ENCODE measurements around the gene CHMP3. TPM values are rescaled to one million over a fixed set of nuclear protein-coding genes. Genes with fewer than 3 reads are reported as not detected.
"Not testable (repeated sequence)": the region's sequence is repeated elsewhere in the genome, so short reads cannot be mapped to it uniquely, and the experiment has no call there.

The CHMP3 gene
- total RNA-seq, 3 donors from 2014 or later = 149 to 203 (median 196) TPM

DNA sequence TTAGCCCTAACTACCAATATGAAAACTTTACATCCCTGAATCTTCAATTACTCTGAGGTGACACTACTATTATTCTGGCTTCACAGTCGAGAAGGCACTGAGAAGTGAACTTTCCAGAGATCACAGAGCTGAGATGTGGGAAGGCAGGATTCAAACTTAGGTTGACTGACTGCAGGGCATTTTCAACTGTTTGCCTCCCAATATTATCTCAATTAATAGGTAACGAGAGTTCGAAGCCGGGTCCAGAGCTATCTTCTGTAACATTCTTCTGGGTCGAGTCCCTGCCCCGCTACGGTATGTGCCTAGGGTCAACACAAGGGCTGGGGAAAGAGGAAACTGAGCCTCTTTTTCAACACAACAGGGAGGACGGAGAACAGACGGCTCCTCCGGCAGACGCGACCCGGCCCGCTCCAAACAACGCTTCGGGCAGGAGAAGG, 740 bp downstream of the CHMP3 start:
- Histone ChIP-seq H3K4me1 (ENCODE audit: low read depth) (peaks cover 13% of the 10 kb centered on the region), H3K9me3 (no peaks in the 10 kb centered on the region), H3K36me3 (ENCODE audit: low read depth) (no peaks in the 10 kb centered on the region), H3K4me3 (peak overlapping the region; percentile 71)
- intact Hi-C loops (cut with DNase I, micrococcal nuclease) = loop anchor here in 1 of 2 donors (10.0 kb wide), 1 partner anchor 118 kb away; the partner anchor contains the start of gene KDM3A
- DNase-seq = no peak
- TF ChIP-seq, protein P1, sequence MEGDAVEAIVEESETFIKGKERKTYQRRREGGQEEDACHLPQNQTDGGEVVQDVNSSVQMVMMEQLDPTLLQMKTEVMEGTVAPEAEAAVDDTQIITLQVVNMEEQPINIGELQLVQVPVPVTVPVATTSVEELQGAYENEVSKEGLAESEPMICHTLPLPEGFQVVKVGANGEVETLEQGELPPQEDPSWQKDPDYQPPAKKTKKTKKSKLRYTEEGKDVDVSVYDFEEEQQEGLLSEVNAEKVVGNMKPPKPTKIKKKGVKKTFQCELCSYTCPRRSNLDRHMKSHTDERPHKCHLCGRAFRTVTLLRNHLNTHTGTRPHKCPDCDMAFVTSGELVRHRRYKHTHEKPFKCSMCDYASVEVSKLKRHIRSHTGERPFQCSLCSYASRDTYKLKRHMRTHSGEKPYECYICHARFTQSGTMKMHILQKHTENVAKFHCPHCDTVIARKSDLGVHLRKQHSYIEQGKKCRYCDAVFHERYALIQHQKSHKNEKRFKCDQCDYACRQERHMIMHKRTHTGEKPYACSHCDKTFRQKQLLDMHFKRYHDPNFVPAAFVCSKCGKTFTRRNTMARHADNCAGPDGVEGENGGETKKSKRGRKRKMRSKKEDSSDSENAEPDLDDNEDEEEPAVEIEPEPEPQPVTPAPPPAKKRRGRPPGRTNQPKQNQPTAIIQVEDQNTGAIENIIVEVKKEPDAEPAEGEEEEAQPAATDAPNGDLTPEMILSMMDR (IDR thresholded peaks at IDR 0.05) = no peak
- ATAC-seq = no peak

GRCh38 chr2:86557836-86558235, 5.4 kb downstream of the CHMP3 start:
- H3K9me3 ChIP-seq = no peaks in the 10 kb centered on the region
- peaks cover 8% of the 10 kb centered on the region for H3K4me1 ChIP-seq (ENCODE audit: low read depth)
- no peak for DNase-seq
- TF ChIP-seq, protein P1 (IDR thresholded peaks at IDR 0.05) = no peak
- intact Hi-C loops (cut with DNase I, micrococcal nuclease) = no loop called here
- H3K4me3 ChIP-seq = no peak overlapping the region
- no peaks in the 10 kb centered on the region for H3K36me3 ChIP-seq (ENCODE audit: low read depth)
- ATAC-seq = no peak

DNA sequence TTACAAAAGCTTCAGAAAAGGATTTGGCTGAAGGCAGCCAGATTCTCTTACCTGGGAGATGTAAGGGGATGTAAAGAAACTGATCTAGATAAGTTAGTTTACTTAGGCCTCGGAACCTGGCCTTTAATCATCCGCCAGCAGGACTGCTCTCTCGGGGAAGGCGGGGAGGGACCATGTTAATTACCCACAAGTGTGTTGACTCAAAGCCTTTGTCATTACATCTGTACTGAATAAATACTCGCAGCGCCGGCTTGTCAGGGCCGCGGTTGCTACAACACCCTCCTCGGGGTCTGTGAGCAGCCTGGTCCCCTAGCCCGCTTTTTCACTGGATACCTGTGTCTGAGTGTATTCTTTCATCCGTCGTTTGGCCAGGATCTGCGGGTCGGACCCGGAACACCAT, 6.7 kb downstream of the CHMP3 start:
- TF ChIP-seq, protein P1 (IDR thresholded peaks at IDR 0.05) = no peak
- intact Hi-C loops (cut with DNase I, micrococcal nuclease) = no loop called here
- no peaks in the 10 kb centered on the region for H3K4me1 ChIP-seq (ENCODE audit: low read depth)
- H3K4me3 ChIP-seq = no peak overlapping the region
- no peaks in the 10 kb centered on the region for H3K36me3 ChIP-seq (ENCODE audit: low read depth)
- H3K9me3 ChIP-seq = no peaks in the 10 kb centered on the region
- ATAC-seq (peak; percentile 60), DNase-seq (peak in 2 of 3 donors; percentile 23 to 44)

GRCh38 chr2:86552889-86553288, 10.4 kb downstream of the CHMP3 start:
- DNase-seq (peak in 1 of 3 donors; percentile 34), ATAC-seq (no peak)
- peaks cover 31% of the 10 kb centered on the region for H3K9me3 ChIP-seq
- H3K4me3 ChIP-seq = no peak overlapping the region
- intact Hi-C loops (cut with DNase I, micrococcal nuclease) = no loop called here
- TF ChIP-seq, protein P1 (IDR thresholded peaks at IDR 0.05) = no peak
- no peaks in the 10 kb centered on the region for H3K4me1 ChIP-seq (ENCODE audit: low read depth)
- peaks cover 3% of the 10 kb centered on the region for H3K36me3 ChIP-seq (ENCODE audit: low read depth)

- H3K4me1 ChIP-seq (ENCODE audit: low read depth); DNase-seq; H3K4me3 ChIP-seq; ATAC-seq; H3K36me3 ChIP-seq (ENCODE audit: low read depth); intact Hi-C loops (cut with DNase I, micrococcal nuclease): not testable (repeated sequence)
- H3K9me3 ChIP-seq = peaks cover 44% of the 10 kb centered on the region
Observed at GRCh38 chr2:86549963-86550725, 13.1 kb downstream of the CHMP3 start.

DNA sequence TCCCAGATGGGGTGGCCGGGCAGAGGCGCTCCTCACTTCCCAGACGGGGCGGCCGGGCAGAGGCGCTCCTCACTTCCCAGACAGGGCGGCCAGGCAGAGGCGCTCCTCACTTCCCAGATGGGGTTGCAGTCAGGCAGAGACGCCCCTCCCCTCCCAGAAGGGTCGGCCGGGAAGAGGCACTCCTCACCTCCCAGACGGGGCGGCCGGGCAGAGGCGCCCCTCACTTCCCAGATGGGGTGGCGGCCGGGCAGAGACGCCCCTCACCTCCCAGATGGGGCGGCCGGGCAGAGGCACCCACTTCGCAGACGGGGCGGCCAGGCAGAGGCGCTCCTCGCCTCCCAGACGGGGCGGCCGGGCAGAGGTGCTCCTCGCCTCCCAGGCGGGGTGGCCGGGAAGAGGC, 13.8 kb downstream of the CHMP3 start:
- intact Hi-C loops (cut with DNase I, micrococcal nuclease) = not testable (repeated sequence)
- DNase-seq = peak in 1 of 3 donors; percentile 31
- peaks cover 44% of the 10 kb centered on the region for H3K9me3 ChIP-seq

DNA sequence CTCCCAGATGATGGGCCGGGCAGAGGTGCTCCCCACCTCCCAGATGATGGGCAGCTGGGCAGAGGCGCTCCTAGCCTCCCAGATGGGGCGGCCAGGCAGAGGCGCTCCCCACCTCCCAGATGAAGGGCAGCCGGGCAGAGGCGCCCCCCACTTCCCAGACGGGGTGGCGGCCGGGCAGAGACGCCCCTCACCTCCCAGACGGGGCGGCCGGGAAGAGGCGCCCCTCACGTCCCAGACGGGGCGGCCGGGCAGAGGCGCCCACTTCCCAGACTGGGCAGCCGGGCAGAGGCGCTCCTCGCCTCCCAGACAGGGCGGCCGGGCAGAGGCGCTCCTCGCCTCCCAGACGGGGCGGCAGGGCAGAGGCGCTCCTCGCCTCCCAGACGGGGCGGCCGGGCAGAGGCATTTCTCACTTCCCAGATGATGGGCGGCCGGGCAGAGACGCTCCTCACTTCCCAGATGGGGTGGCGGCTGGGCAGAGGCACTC, 14.3 kb downstream of the CHMP3 start:
- H3K9me3 ChIP-seq = peaks cover 44% of the 10 kb centered on the region
- H3K4me1 ChIP-seq (ENCODE audit: low read depth); H3K4me3 ChIP-seq; ATAC-seq; intact Hi-C loops (cut with DNase I, micrococcal nuclease); H3K36me3 ChIP-seq (ENCODE audit: low read depth): not testable (repeated sequence)
- DNase-seq = peak in 1 of 3 donors; percentile 42

More for the DNA sequence above, 13.8 kb downstream of the CHMP3 start:
- H3K36me3 ChIP-seq (ENCODE audit: low read depth); H3K4me3 ChIP-seq; ATAC-seq; H3K4me1 ChIP-seq (ENCODE audit: low read depth): not testable (repeated sequence)

DNA sequence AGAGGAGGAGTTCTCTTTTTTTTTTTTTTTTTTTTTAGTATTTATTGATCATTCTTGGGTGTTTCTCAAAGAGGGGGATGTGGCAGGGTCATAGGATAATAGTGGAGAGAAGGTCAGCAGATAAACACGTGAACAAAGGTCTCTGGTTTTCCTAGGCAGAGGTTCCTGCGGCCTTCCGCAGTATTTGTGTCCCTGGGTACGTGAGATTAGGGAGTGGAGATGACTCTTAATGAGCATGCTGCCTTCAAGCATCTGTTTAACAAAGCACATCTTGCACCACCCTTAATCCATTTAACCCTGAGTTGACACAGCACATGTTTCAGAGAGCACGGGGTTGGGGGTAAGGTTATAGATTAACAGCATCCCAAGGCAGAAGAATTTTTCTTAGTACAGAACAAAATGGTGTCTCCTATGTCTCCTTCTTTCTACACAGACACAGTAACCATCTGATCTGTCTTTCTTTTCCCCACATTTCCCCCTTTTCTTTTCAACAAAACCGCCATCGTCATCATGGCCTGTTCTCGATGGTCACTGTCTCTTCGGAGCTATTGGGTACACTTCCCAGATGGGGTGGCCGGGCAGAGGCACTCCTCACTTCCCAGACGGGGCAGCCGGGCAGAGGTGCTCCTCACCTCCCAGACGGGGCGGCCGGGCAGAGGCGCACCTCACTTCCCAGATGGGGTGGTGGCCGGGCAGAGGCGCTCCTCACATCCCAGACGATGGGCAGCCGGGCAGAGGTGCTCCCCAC, 14.9 kb downstream of the CHMP3 start:
- H3K4me3 ChIP-seq; ATAC-seq; H3K4me1 ChIP-seq (ENCODE audit: low read depth); H3K36me3 ChIP-seq (ENCODE audit: low read depth); intact Hi-C loops (cut with DNase I, micrococcal nuclease); DNase-seq: not testable (repeated sequence)
- peaks cover 44% of the 10 kb centered on the region for H3K9me3 ChIP-seq

GRCh38 chr2:86545296-86545924, 17.8 kb downstream of the CHMP3 start:
- ATAC-seq = not testable (repeated sequence)

More at GRCh38 chr2:86545296-86545924, 17.8 kb downstream of the CHMP3 start:
- DNase-seq = peak in 1 of 3 donors; percentile 43
- H3K4me1 ChIP-seq (ENCODE audit: low read depth); H3K4me3 ChIP-seq; H3K36me3 ChIP-seq (ENCODE audit: low read depth); intact Hi-C loops (cut with DNase I, micrococcal nuclease): not testable (repeated sequence)
- H3K9me3 ChIP-seq = peaks cover 33% of the 10 kb centered on the region
